Pons (tissue), 1 donor: ENCODE measurements around the gene UGCG.
"Not testable (repeated sequence)": the region's sequence is repeated elsewhere in the genome, so short reads cannot be mapped to it uniquely, and the experiment has no call there.

ENCODE experiments used
- DNase-seq: peaks from one replicate; pipeline ENCODE4 v3.0.0-alpha.2; 2016; ENCODE audit warnings: low spot score

UGCG gene

GRCh38 chr9:111895996-111896941 lies at the start of gene UGCG:
Gene UGCG (plus strand): TSS chr9:111896814. CDS start chr9:111897216, 402 bp downstream.
- DNase-seq, result peak; percentile 89

GRCh38 chr9:111851553-111851952 lies 45.1 kb upstream of the UGCG start:
- no peak for DNase-seq

- DNase-seq, result no peak
Observed at GRCh38 chr9:111852291-111852690, 44.3 kb upstream of the UGCG start.

DNA sequence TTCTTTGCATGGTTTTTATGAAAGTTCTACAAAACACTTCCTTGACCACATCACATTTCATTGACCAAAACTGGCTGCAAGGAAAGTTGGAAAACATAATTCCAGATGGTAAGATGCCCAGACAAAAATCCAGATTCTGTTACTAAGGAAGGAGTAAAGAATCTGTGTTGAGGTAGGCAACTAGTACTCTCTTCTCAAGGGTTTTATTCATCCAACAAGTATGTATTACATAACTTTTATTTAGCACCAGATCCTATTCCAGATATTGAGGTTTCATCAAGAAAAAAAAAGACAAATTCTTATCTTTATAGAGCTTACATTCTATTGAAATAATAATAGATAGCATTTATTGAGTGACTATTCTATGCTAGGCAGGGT lies 43.2 kb upstream of the UGCG start:
- no peak for DNase-seq

- no peak for DNase-seq
Observed at GRCh38 chr9:111854799-111855198, 41.8 kb upstream of the UGCG start.

DNA sequence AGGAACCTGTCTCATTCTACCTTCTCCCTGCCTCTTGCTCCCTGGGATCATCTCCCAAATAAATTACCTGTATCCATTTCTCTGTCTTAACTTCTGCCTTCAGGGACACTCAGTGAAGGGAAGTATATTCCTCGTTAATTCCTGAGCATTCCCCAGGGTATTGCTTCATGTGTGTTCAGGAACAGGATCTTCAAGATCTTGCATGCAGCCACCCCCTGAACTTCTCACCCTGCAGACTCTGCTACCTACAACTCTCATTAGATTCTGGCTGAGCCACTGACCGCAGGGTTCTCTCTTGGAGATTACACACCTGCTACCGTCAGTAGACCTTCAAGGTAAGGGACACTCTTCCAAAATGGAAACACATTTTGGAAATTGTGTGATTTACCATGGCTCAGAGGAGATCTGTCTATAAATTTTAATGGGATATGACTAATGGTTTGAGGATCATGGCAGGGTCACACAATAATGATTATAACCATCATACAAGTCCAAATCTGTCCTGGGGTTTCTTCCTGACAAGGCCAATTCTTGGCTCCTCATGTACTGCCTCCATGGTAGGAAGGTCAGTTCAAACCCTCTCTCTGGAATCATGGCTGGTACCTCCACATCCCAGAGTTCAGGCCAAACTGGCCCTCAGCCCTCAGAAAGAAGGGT lies 38.9 kb upstream of the UGCG start:
- DNase-seq, result no peak

DNA sequence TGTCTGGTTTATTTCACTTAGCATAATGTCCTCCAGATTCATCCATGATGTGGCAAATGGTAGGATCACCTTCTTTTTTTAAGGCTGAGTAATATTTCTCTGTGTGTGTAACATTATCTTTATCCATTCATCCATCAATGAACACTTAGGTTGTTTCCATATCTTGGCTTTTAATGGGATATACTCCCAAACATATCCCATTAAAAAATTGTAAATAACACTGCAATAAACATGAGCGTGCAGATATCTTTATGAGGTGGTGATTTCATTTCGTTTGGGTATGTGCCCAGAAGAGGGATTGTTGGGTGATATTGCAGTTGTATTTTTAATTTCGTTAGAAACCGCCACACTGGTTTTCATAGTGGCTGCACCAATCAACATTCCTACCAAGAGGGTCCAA lies 36.2 kb upstream of the UGCG start:
- no peak for DNase-seq

GRCh38 chr9:111863636-111864035 lies 33.0 kb upstream of the UGCG start:
- no peak for DNase-seq

DNA sequence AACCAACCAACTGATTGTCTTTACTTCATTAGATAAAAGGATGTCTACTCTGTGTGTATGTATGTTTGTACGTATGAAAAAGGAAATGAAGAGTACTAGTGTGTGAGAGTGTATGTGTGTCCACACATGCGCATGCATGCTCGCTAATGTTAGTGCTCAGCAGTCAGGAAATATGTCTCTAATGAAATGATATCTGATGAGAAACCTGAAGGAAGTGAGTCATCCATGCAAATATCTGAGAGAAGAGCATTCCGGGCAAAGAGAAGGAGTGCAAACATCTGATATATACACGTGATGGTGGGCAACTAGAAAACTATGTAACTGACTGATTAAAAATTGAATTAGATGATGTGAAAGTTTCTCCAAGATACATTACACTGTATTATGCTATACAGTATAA lies 29.6 kb upstream of the UGCG start:
- no peak for DNase-seq

- no peak for DNase-seq
Observed at GRCh38 chr9:111868475-111868874, 28.1 kb upstream of the UGCG start.

DNA sequence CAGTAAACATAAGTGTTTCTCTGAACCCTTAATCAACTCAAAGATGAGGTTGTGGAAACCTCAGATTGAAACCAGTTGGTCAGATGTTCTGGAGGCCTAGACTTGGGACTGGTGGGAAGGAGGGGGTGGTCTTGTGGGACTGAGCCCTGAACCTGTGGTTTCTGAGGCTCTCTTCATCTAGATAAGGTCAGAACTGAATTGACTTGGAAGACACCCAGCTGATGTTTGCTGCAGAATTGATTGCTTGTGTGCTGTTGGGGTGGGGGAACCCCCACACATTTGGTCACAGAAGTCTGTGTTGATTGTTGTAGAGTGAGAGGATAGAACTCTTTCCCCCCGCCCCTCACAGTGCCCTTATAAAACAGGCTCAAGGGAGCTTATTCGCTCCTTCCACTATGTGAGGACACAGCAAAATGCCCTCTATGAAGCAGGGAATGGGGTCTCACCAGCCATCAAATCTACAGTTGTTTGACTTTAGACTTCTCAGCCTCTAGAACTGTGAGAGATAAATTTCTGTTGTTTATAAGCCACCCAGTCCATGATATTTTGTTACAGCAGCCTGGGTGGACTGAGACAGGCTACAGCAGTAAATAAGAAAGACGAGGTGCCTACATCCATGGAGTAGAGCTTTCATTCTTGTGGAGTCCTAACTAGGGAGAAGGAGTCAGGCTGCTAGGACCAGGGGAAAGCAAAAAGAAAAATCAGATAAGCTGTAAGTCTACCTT lies 25.7 kb upstream of the UGCG start:
- DNase-seq, result no peak

DNA sequence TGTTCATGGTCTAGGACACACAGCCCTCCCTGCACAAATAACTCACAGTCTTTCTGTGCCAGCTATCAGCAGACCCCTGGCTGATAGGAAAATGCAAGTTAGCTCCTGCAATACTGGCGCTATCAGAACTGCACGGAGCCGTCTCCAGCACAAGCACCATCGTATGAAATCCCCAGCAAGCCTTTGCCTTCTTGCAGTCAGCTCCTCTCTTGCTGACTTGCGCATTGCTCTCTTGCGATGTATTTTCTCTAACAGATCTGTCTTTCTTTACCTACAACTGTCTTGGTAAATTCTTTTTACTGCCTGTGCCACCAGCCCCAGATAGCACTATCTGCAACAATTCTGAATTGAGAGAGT lies 25.1 kb upstream of the UGCG start:
- no peak for DNase-seq

DNA sequence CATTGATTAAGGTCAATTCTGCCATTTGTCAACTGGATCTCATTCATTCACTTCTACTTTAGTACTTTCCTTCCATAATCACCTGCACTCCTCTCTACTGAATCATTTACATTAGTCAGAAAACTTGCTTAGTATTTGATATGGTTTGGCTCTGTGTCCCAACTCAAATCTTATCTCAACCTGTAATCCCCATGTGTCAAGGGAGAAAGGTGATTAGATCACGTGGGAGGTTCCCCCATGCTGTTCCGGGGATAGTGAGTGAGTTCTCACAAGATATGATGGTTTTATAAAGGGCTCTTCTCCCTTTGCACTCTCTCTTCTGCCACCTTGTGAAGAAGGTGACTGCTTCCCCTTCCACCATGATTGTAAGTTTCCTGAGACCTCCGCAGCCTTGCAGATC lies 23.7 kb upstream of the UGCG start:
- no peak for DNase-seq

GRCh38 chr9:111873901-111874300 lies 22.7 kb upstream of the UGCG start:
- DNase-seq, result no peak

DNA sequence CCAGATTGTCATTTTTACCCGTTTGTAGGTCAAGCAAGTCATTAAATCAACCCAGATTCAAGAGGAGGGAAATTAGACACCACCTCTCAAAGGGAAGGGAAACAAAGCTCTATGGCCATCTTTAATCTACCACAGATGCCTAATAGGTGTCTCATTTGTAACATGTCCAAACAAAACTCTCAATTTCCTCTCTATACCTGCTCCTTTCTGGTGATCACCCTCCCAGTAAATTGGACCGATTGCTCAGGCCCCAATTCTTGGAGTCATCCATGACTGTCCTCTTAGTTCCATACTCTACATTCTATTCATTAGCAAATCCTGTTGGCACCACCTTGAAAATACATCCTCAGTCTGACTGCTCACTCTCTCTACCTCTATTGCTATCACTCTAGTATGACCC lies 22.1 kb upstream of the UGCG start:
- no peak for DNase-seq

- DNase-seq, result not testable (repeated sequence)
Observed at GRCh38 chr9:111875291-111875690, 21.3 kb upstream of the UGCG start.

GRCh38 chr9:111875691-111876090 lies 20.9 kb upstream of the UGCG start:
- not testable (repeated sequence) for DNase-seq

GRCh38 chr9:111876179-111876578 lies 20.4 kb upstream of the UGCG start:
- no peak for DNase-seq

DNA sequence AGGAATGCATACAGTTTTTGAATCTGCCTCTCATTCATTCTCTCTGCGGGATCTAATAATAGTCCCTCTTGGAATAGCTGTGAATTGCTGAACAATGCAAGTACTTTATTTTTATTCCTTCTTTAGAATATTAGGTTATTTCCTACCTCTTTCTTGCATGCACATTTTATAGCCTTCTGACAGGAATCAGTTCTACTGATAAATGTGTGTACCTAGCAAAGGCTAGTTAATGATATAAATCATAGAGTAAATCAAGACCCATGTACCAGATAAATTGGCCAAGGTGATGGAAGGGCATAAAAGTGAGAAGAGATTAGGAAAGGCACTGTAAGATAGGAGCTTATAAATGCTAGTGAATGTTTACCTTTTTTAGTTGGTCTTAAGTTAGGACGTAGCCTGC lies 19.2 kb upstream of the UGCG start:
- no peak for DNase-seq

GRCh38 chr9:111878946-111879345 lies 17.7 kb upstream of the UGCG start:
- no peak for DNase-seq

- DNase-seq, result no peak
Observed at GRCh38 chr9:111886983-111887718, 9.5 kb upstream of the UGCG start.

GRCh38 chr9:111890334-111890733 lies 6.3 kb upstream of the UGCG start:
- no peak for DNase-seq
